Caco-2 (cell line): ENCODE results near the gene ARHGAP31. TPM values are rescaled to one million over a fixed set of nuclear protein-coding genes. Genes with fewer than 3 reads are reported as not detected.

ENCODE experiments used
- BruUV-seq: library from RNA; stranded (reverse); fragments of 400-500 nt; replicated peaks from 2 replicates; lab custom pipeline; 2021; lab: Mats Ljungman, UMichigan
- CTCF ChIA-PET: fragments of 300-600 bp; sonication (Branson Sonifier 250); formaldehyde crosslinking; loops from one replicate; lab custom pipeline; 2022; ENCODE audit warnings: antibody characterized with exemption; lab: Charles Lee
- POLR2A ChIA-PET: fragments of 300-600 bp; sonication (Branson Sonifier 250); formaldehyde crosslinking; loops from one replicate; lab custom pipeline; 2022; ENCODE audit warnings: antibody characterized with exemption; lab: Charles Lee
- DNase-seq, 2 experiments: peaks; one replicate each; pipeline versions ENCODE4 v3.0.0 to v3.0.0-alpha.2; 2020 to 2022
- H3K27me3 ChIP-seq: replicated peaks from 2 replicates; pipeline ENCODE4 v1.6.0; 2011; ENCODE audit warnings: low read length; ENCODE audit not compliant: control insufficient read depth, insufficient read depth
- H3K36me3 ChIP-seq: 2 replicates; pipeline ENCODE4 v1.5.1; 2011; ENCODE audit warnings: low read length; ENCODE audit not compliant: control insufficient read depth, insufficient read depth
- H3K4me1 ChIP-seq: fragments of 250-450 bp; sonication (Bioruptor Pico); 2 replicates; pipeline ENCODE4 v1.5.1; 2020; ENCODE audit warnings: mild to moderate bottlenecking
- H3K4me3 ChIP-seq: 2 replicates; pipeline ENCODE4 v1.5.1; 2011; ENCODE audit warnings: low read depth, mild to moderate bottlenecking, control low read depth, low read length
- H3K9me3 ChIP-seq: fragments of 250-450 bp; sonication (Bioruptor Pico); 2 replicates; pipeline ENCODE4 v1.5.1; 2020; ENCODE audit warnings: mild to moderate bottlenecking, moderate library complexity
- H3K27ac Mint-ChIP-seq: one replicate; pipeline ENCODE4 v1.8.0; 2022; ENCODE audit warnings: mixed read lengths; ENCODE audit not compliant: unreplicated experiment
- H3K27me3 Mint-ChIP-seq: one replicate; pipeline ENCODE4 v1.8.0; 2022; ENCODE audit warnings: mixed read lengths; ENCODE audit not compliant: insufficient read depth, unreplicated experiment
- H3K36me3 Mint-ChIP-seq: one replicate; pipeline ENCODE4 v1.8.0; 2022; ENCODE audit warnings: mild to moderate bottlenecking, mixed read lengths; ENCODE audit not compliant: insufficient read depth, unreplicated experiment
- H3K4me1 Mint-ChIP-seq: one replicate; pipeline ENCODE4 v1.8.0; 2022; ENCODE audit warnings: low read depth, mixed read lengths; ENCODE audit not compliant: unreplicated experiment
- H3K4me3 Mint-ChIP-seq: one replicate; pipeline ENCODE4 v1.8.0; 2022; ENCODE audit warnings: mild to moderate bottlenecking, moderate library complexity, mixed read lengths; ENCODE audit not compliant: unreplicated experiment
- H3K9me3 Mint-ChIP-seq: one replicate; pipeline ENCODE4 v1.8.0; 2022; ENCODE audit warnings: mixed read lengths; ENCODE audit not compliant: unreplicated experiment
- CTCF ChIP-seq, 2 experiments: fragments of 200-600 bp in 1 of 2; IDR thresholded peaks; 1 replicate in 1 of 2; 2 replicates in 1 of 2; pipeline versions ENCODE4 v1.5.1 to v1.8.0; 2011 to 2022; ENCODE audit warnings: antibody characterized with exemption in 1 of 2, control low read depth in 1 of 2, inconsistent platforms in 1 of 2, low read depth in 1 of 2, low read length in 1 of 2, mild to moderate bottlenecking in 1 of 2, moderate library complexity in 1 of 2; ENCODE audit not compliant: insufficient read depth in 1 of 2, severe bottlenecking in 1 of 2, unreplicated experiment in 1 of 2
- intact Hi-C: fragments of 100-400 bp; cut with micrococcal nuclease; formaldehyde crosslinking; loops from one replicate; pipeline ENCODE4 v1.10.0; 2022; ENCODE audit not compliant: unreplicated experiment
- total RNA-seq: library from RNA; stranded (reverse); gene quantifications from 2 replicates; pipeline ENCODE4 v1.2.3, GENCODE V29; 2022

ARHGAP31 gene
- total RNA-seq, 1 experiment from 2014 or later: 0.25 TPM

DNA sequence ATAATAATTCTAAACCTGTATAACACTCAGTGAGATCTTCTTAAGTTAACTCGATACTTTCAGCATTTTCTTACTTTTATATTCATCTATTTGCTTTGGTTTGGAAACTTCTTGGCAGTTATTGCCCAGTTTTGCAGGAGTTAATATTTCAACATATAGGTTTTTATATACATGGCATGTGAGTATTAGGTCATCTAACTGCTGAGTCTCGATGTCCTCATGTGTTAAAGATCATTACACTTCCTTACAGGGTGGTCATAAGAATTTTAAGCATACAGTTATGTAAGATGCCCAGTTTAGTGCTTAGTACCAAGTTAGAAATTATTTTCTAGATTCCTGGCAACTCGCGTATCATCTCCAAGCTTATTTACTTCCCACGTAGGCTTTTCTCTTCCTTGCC is 106.3 kb downstream of the ARHGAP31 start:
- POLR2A ChIA-PET: no interaction called here
- Mint-ChIP-seq H3K36me3 (no peaks in the 10 kb centered on the region), H3K9me3 (no peaks in the 10 kb centered on the region), H3K27ac (no peak overlapping the region), H3K4me3 (no peak overlapping the region), H3K27me3 (no peaks in the 10 kb centered on the region), H3K4me1 (no peaks in the 10 kb centered on the region)
- Histone ChIP-seq H3K4me1 (no peaks in the 10 kb centered on the region), H3K27me3 (no peaks in the 10 kb centered on the region), H3K36me3 (no peaks in the 10 kb centered on the region), H3K9me3 (no peaks in the 10 kb centered on the region), H3K4me3 (no peak overlapping the region)
- DNase-seq: no peak
- intact Hi-C loops: no loop called here
- CTCF ChIA-PET: no interaction called here
- TF ChIP-seq CTCF (IDR thresholded peaks at IDR 0.05; ENCODE audit: insufficient read depth in 1 of 2, low read depth in 1 of 2, low read length in 1 of 2, severe bottlenecking in 1 of 2, unreplicated experiment in 1 of 2): no peak
- BruUV-seq: no TSS peak

GRCh38 chr3:119401069-119401468 is 106.9 kb downstream of the ARHGAP31 start:
- Histone ChIP-seq H3K9me3 (no peaks in the 10 kb centered on the region), H3K36me3 (no peaks in the 10 kb centered on the region), H3K27me3 (no peaks in the 10 kb centered on the region), H3K4me3 (no peak overlapping the region), H3K4me1 (no peaks in the 10 kb centered on the region)
- no peaks in the 10 kb centered on the region for H3K9me3 Mint-ChIP-seq
- BruUV-seq: no TSS peak
- ChIA-PET CTCF (no interaction called here), POLR2A (no interaction called here)
- TF ChIP-seq CTCF (IDR thresholded peaks at IDR 0.05; ENCODE audit: insufficient read depth in 1 of 2, low read depth in 1 of 2, low read length in 1 of 2, severe bottlenecking in 1 of 2, unreplicated experiment in 1 of 2): no peak
- H3K27me3 Mint-ChIP-seq: no peaks in the 10 kb centered on the region
- no peaks in the 10 kb centered on the region for H3K36me3 Mint-ChIP-seq
- intact Hi-C loops: no loop called here
- H3K4me1 Mint-ChIP-seq: no peaks in the 10 kb centered on the region
- no peak overlapping the region for H3K27ac Mint-ChIP-seq
- H3K4me3 Mint-ChIP-seq: no peak overlapping the region
- DNase-seq: no peak

DNA sequence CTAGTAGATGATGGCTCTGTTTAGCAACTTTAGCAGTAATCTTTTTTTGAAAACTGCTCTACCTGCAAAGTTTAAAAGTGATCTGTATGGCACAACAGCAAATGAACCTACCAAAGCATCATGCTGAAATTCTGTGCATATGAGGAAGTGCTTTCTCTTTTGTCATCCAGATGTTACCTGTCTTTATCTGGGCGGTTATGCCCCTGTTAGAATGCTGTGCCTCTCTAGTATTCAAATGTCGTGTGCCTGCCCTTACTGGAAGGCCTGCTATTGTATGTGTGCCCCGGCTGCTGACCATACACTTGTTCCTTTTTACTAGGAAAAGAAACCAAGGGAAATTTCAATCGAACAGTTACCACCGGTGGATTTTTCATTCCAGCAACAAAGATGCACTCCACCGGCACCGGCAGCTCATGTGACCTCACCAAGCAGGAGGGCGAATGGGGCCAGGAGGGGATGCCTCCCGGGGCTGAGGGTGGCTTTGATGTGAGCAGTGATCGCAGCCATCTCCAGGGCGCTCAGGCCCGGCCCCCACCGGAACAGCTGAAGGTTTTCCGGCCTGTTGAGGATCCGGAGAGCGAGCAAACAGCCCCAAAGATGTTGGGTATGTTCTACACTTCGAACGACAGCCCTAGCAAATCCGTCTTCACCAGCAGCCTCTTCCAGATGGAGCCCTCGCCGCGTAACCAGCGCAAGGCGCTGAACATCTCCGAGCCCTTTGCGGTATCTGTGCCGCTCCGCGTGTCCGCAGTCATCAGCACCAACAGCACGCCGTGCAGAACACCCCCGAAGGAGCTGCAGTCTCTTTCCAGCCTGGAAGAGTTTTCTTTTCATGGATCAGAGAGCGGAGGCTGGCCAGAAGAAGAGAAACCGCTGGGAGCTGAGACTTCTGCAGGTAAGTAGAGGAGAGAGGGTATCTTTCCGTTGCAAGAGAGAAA is 107.6 kb downstream of the ARHGAP31 start:
- Histone ChIP-seq H3K9me3 (no peaks in the 10 kb centered on the region), H3K4me1 (no peaks in the 10 kb centered on the region), H3K27me3 (no peaks in the 10 kb centered on the region), H3K36me3 (no peaks in the 10 kb centered on the region), H3K4me3 (no peak overlapping the region)
- ChIA-PET POLR2A (no interaction called here), CTCF (no interaction called here)
- BruUV-seq: no TSS peak
- Mint-ChIP-seq H3K27me3 (no peaks in the 10 kb centered on the region), H3K4me1 (no peaks in the 10 kb centered on the region), H3K27ac (no peak overlapping the region), H3K9me3 (no peaks in the 10 kb centered on the region), H3K36me3 (no peaks in the 10 kb centered on the region), H3K4me3 (no peak overlapping the region)
- intact Hi-C loops: no loop called here
- TF ChIP-seq CTCF (IDR thresholded peaks at IDR 0.05; ENCODE audit: insufficient read depth in 1 of 2, low read depth in 1 of 2, low read length in 1 of 2, severe bottlenecking in 1 of 2, unreplicated experiment in 1 of 2): no peak
- DNase-seq: no peak
